DMS53 (cell line): ENCODE measurements around the gene GFRA1.

Source experiments
- DNase-seq: peaks from one replicate; lab custom pipeline; 2025; lab: John Stamatoyannopoulos, UW

GFRA1 gene

GRCh38 chr10:116027355-116027754, 245.7 kb downstream of the GFRA1 start:
- no peak for DNase-seq

- DNase-seq, result no peak
These were observed 246.3 kb downstream of the GFRA1 start for GRCh38 chr10:116026725-116027124.

- no peak for DNase-seq
These were observed 246.7 kb downstream of the GFRA1 start for GRCh38 chr10:116026315-116026714.

- no peak for DNase-seq
These were observed 248.6 kb downstream of the GFRA1 start for GRCh38 chr10:116024271-116024878.

- no peak for DNase-seq
These were observed 255.6 kb downstream of the GFRA1 start for GRCh38 chr10:116017405-116017804.

- DNase-seq, result no peak
These were observed 257.2 kb downstream of the GFRA1 start for GRCh38 chr10:116015583-116016333.

- DNase-seq, result no peak
These were observed 258.0 kb downstream of the GFRA1 start for GRCh38 chr10:116014871-116015582.

- no peak for DNase-seq
These were observed 258.7 kb downstream of the GFRA1 start for GRCh38 chr10:116014326-116014725.

GRCh38 chr10:116011929-116012328, 261.1 kb downstream of the GFRA1 start:
- DNase-seq, result no peak

GRCh38 chr10:116007256-116007891, 265.6 kb downstream of the GFRA1 start:
- DNase-seq, result no peak
